Skeletal muscle cell (primary cell): ENCODE results near the gene ZKSCAN1.
A peak's percentile ranks its signal among the peaks of the same experiment; 100 is the strongest.
"Not testable (repeated sequence)": the region's sequence is repeated elsewhere in the genome, so short reads cannot be mapped to it uniquely, and the experiment has no call there.

Experiments used
- DNase-seq: peaks from one replicate; pipeline ENCODE4 v3.0.0-alpha.2; 2010; ENCODE audit warnings: low read depth
- H3K4me3 ChIP-seq: 2 replicates; pipeline ENCODE4 v1.5.1; 2011; ENCODE audit warnings: low read depth, mild to moderate bottlenecking, control low read depth, low read length, moderate library complexity

ZKSCAN1 gene

GRCh38 chr7:100015232-100016214 lies at the start of gene ZKSCAN1:
Gene ZKSCAN1 (plus strand): TSS chr7:100015596. CDS start chr7:100023507, 7,911 bp downstream.
- peak; percentile 78 for DNase-seq
- H3K4me3 ChIP-seq, result peak within 1 kb of the TSS; percentile 99

- DNase-seq, result no peak
- no peak overlapping the region for H3K4me3 ChIP-seq
These were observed 46.1 kb upstream of the ZKSCAN1 start for GRCh38 chr7:99969298-99969697.

DNA sequence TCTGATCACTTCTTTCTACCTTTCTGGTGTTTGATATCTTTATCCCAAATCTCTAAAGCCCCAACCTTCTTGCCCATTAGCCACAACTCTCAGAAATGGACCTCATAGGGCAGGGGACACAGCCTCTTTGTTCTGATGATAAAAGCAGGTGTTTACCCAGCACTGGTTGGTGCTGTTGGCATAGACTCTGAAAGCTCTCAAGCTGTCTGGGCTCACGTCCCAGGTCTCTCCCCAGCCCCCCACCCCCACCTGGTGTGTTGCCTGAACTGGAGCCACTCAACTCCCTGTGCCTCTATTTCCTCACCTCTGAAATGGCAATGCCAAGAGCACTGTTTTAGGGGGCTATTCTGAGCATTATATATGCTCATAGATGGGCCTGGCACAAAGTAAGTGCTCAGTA lies 45.6 kb upstream of the ZKSCAN1 start:
- DNase-seq, H3K4me3 ChIP-seq: not testable (repeated sequence)

- DNase-seq, result no peak
- H3K4me3 ChIP-seq, result no peak overlapping the region
These were observed 44.2 kb upstream of the ZKSCAN1 start for GRCh38 chr7:99971242-99971641.

DNA sequence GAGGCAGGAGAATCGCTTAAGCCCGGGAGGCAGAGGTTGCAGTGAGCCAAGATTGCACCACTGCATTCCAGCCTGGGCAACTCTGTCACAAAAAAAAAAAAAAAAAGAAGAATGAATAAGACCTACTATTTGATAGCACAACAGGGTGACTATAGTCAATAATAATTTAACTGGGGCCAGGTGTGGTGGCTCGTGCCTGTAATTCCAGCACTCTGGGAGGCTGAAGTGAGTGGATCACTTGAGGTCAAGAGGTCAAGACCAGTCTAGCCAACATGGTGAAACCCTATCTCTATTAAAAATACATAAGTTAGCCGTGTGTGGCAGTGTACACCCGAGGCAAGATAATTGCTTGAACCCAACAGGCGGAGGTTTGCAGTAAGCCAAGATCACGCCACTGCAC lies 41.6 kb upstream of the ZKSCAN1 start:
- not testable (repeated sequence) for H3K4me3 ChIP-seq, DNase-seq

GRCh38 chr7:99974681-99975080 lies 40.7 kb upstream of the ZKSCAN1 start:
- H3K4me3 ChIP-seq, result no peak overlapping the region
- no peak for DNase-seq

DNA sequence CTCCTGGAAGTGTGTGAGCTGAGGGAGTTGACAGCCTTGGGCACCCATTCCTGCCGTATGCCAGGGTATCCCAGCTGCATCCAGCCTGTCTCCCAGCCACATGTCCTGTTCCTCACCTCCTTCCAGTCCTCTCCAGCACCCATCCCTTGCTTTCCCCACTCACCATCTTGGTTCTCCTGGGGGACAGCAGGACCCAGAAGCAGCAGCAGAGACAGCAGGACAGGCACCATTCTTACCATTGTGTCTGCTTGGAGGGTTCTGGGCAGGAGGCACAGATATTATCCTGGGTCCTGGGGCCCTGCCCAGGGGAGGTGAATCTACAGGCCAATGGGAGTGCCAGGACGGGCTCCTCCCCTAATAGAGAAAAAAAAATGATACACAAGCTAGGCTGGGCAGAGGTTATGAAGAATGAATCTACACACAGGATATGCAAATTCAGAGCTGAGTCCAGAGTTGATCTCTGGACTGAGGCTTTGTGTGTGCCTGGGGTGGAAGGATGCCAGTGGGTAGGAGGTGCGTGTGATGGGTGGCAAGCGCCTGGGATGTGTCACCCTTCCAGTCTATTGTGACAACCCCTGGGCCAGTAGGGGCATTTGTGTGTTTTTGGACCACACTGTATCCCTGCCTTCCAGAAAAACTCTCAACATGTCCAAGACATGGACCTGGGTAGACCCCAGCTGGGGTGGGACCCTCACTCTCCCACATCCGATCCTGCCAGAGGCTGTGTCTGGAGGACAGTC lies 39.4 kb upstream of the ZKSCAN1 start, which contains the start of gene AZGP1:
AZGP1 (minus strand) TSS at position 250 of the 740 bp plus-strand sequence; CDS start at position 239, 11 bp downstream.
- DNase-seq, result no peak
- no peak within 1 kb of the TSS for H3K4me3 ChIP-seq

DNA sequence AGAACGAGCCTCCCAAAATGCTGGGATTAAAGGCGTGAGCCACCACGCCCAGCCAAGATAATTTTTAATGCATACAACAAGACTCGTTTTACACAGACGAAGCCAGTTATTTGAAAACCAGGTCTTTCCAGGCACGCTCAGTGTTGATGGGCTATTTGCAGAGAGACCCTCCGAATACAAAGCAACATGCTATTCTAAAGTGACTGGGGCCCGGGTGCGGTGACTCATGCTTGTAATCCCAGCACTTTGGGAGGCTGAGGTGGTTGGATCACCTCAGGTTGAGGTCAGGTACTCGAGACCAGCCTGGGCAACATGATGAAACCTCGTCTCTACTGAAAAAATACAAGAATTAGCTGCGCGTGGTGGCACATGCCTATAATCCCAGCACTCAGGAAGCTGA lies 38.8 kb upstream of the ZKSCAN1 start:
- DNase-seq, result no peak
- H3K4me3 ChIP-seq, result no peak overlapping the region

GRCh38 chr7:99979814-99980225 lies 35.6 kb upstream of the ZKSCAN1 start:
- DNase-seq, H3K4me3 ChIP-seq: not testable (repeated sequence)

DNA sequence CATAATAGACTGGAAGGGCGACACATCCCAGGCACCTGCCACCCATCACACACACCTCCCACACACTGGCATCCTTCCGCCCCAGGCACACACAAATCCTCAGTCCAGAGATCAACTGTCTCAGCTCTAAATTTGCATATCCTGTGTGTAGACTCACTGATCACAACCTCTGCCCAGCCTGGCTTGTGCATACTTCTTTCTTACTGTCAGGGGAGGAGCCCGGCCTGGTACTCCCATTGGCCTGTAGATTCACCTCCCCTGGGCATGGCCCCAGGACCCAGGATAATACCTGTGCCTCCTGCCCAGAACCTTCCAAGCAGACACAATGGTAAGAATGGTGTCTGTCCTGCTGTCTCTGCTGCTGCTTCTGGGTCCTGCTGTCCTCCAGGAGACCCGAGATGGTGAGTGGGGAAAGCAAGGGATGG lies 34.9 kb upstream of the ZKSCAN1 start:
- DNase-seq, H3K4me3 ChIP-seq: not testable (repeated sequence)

GRCh38 chr7:99981066-99981465 lies 34.3 kb upstream of the ZKSCAN1 start:
- DNase-seq, H3K4me3 ChIP-seq: not testable (repeated sequence)

- no peak for DNase-seq
These were observed 30.8 kb upstream of the ZKSCAN1 start for GRCh38 chr7:99984593-99984992.

DNA sequence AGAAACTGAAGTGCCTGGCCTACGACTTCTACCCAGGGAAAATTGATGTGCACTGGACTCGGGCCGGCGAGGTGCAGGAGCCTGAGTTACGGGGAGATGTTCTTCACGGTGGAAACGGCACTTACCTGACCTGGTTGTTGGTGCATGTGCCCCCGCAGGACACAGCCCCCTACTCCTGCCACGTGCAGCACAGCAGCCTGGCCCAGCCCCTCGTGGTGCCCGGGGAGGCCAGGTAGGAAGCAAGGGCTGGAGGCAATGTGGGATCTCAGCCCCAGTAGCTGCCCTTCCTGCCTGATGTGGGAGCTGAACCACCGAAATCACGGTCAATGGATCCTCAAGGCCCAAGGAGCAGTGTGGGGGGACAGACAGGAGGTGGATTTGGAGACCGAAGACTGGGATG lies 28.1 kb upstream of the ZKSCAN1 start:
- DNase-seq, H3K4me3 ChIP-seq: not testable (repeated sequence)

More at GRCh38 chr7:99984593-99984992, 30.8 kb upstream of the ZKSCAN1 start:
- H3K4me3 ChIP-seq, result no peak overlapping the region

DNA sequence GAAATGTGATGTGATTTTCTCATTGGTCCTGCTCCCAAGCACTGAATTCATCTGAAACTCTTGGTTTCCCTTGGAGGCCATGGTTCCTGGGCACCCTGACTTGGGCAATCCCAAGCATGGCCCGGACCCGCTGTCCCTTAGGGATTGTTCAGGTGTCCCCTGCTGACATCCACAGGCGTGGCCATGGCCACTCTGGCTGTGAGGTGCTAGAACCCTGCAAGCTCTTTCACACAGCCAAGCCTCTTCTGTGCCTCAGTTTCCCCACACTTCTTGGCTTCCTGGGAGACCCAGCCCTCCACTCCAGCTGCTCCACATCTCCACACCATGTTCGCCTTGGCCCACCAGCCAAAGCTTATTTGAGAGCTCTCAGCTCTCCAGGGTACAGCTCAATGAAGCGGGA lies 27.6 kb upstream of the ZKSCAN1 start:
- no peak overlapping the region for H3K4me3 ChIP-seq
- DNase-seq, result no peak

GRCh38 chr7:99990460-99990852 lies 24.9 kb upstream of the ZKSCAN1 start:
- no peak for DNase-seq
- H3K4me3 ChIP-seq, result peak overlapping the region; percentile 18

GRCh38 chr7:99991543-99991942 lies 23.9 kb upstream of the ZKSCAN1 start:
- not testable (repeated sequence) for H3K4me3 ChIP-seq, DNase-seq

DNA sequence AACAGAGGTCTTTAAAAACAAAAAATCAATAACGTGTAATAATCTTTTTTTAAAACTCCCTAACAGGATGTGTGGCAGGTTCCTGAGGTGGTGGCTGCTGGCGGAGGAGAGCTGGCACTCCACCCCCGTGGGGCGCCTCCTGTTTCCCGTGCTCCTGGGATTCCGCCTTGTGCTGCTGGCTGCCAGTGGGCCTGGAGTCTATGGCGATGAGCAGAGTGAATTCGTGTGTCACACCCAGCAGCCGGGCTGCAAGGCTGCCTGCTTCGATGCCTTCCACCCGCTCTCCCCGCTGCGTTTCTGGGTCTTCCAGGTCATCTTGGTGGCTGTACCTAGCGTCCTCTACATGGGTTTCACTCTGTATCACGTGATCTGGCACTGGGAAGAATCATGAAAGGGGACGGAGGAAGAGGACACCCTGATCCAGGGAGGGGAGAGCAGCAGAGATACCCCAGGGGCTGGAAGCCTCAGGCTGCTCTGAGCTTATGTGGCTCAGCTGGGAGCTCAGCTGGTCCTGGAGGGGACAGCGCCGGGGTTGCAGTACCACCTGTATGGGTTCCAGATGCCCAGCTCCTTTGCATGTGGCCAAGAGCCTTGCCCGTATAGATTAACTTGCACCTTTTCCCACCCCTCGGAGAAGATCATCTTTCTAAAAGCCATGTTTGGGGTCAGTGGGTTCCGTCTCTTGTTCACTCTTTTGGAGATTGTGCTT lies 22.9 kb upstream of the ZKSCAN1 start:
- DNase-seq, result no peak
- no peak overlapping the region for H3K4me3 ChIP-seq

GRCh38 chr7:99994819-99995218 lies 20.6 kb upstream of the ZKSCAN1 start:
- no peak for DNase-seq

GRCh38 chr7:99996755-99997544 lies 18.4 kb upstream of the ZKSCAN1 start:
- H3K4me3 ChIP-seq, result peak overlapping the region; percentile 41
- DNase-seq, result no peak

More at GRCh38 chr7:99994819-99995218, 20.6 kb upstream of the ZKSCAN1 start:
- H3K4me3 ChIP-seq, result no peak overlapping the region
